Gastrocnemius medialis (tissue), 4 donors: ENCODE measurements around the gene ACSS1. TPM values are rescaled to one million over a fixed set of nuclear protein-coding genes. Genes with fewer than 3 reads are reported as not detected.

ENCODE experiments used
- ATAC-seq, 2 donors: fragments of 150-250 bp; one replicate each; pipeline ENCODE4 v1.9.1; 2016
- DNase-seq, 2 donors: peaks; one replicate each; pipeline ENCODE4 v3.0.0-alpha.2; 2019
- H3K27ac ChIP-seq, 4 donors: fragments of 200-600 bp; sonication (generic); 1 replicate in 1 of 4; 2 replicates in 3 of 4; pipeline ENCODE4 v1.5.1; 2016 to 2018; ENCODE audit warnings: mild to moderate bottlenecking in 2 of 4, moderate library complexity in 1 of 4
- H3K27me3 ChIP-seq, 3 donors: fragments of 200-600 bp; sonication (generic) in 2 of 3; 1 replicate in 1 of 3; 2 replicates in 2 of 3; pipeline versions ENCODE4 v1.5.1 to v1.6.0; 2016 to 2019; ENCODE audit warnings: mild to moderate bottlenecking in 1 of 3, moderate library complexity in 1 of 3
- H3K36me3 ChIP-seq, 2 donors: fragments of 200-600 bp; sonication (generic) in 1 of 2; one replicate each; pipeline ENCODE4 v1.5.1; 2017 to 2018
- H3K4me1 ChIP-seq, 2 donors: fragments of 200-600 bp; sonication (generic) in 1 of 2; one replicate each; pipeline ENCODE4 v1.5.1; 2016 to 2017; ENCODE audit warnings: mild to moderate bottlenecking in 2 of 2
- H3K4me3 ChIP-seq, 4 donors: fragments of 200-600 bp; sonication (generic) in 3 of 4; 1 replicate in 1 of 4; 2 replicates in 3 of 4; pipeline ENCODE4 v1.5.1; 2016 to 2019; ENCODE audit warnings: mild to moderate bottlenecking in 2 of 4
- H3K9me3 ChIP-seq, 3 donors: fragments of 200-600 bp; sonication (generic) in 2 of 3; 1 replicate in 1 of 3; 2 replicates in 2 of 3; pipeline ENCODE4 v1.5.1; 2016 to 2019
- POLR2A ChIP-seq, 2 donors: fragments of 450-650 bp; IDR thresholded peaks; one replicate each; pipeline ENCODE4 v1.6.1; 2017; ENCODE audit warnings: antibody characterized with exemption in 2 of 2, mild to moderate bottlenecking in 2 of 2, moderate library complexity in 2 of 2
- in situ Hi-C, 4 donors: fragments of 200-750 bp; cut with MboI; loops; one replicate each; pipeline versions ENCODE4 v1.15.0 to v1.8.0; 2017; ENCODE audit warnings: low sequenced_read_pairs in 4 of 4
- intact Hi-C: fragments of 100-400 bp; cut with DNase I; formaldehyde crosslinking; loops from one replicate; pipeline ENCODE4 v1.15.1; 2023; ENCODE audit warnings: low total_unique reads
- total RNA-seq, 4 donors: library from RNA; depleted of rRNA; stranded (reverse); fragments of >200 nt; gene quantifications; one replicate each; pipeline versions ENCODE4 v1.1.0 to v1.2.3, GENCODE V29; 2016
- TF ChIP-seq, protein P1 (sequence below), 5 experiments: fragments of 450-650 bp in 3 of 5; fragments of 200-600 bp in 2 of 5; sonication (generic) in 2 of 5; IDR thresholded peaks in 4 of 5; conservative IDR thresholded peaks in 1 of 5; 1 replicate in 4 of 5; 2 replicates in 1 of 5; pipeline ENCODE4 v1.5.1; 2016 to 2019; ENCODE audit warnings: antibody characterized with exemption in 5 of 5, mild to moderate bottlenecking in 3 of 5, moderate library complexity in 3 of 5

ACSS1 gene
- total RNA-seq: 10 to 100 TPM; 11.4 to 84.6 (median 11.8) TPM

- ATAC-seq (peak; percentile 33 to 38), DNase-seq (no peak)
- Histone ChIP-seq H3K4me1 (peaks cover 36 to 47% of the 10 kb centered on the region in 2 donors), H3K4me3 (peak within 1 kb of the TSS; percentile 72 to 93 (median 80)), H3K27ac (peak within 1 kb of the TSS; percentile 87 to 95 (median 94)), H3K9me3 (no peaks in the 10 kb centered on the region), H3K36me3 (no peaks in the 10 kb centered on the region), H3K27me3 (no peaks in the 10 kb centered on the region)
- intact Hi-C loops (no loop called here), in situ Hi-C loops (loop anchor here in 3 of 4 donors (25.0 kb wide), 3 partner anchors 129 to 1421 kb away; partner anchors contain the start of genes CST3 (in 2 of the 3), ENTPD6 (in 1 of the 3) and ZNF337 (in 1 of the 3))
- no peak for TF ChIP-seq POLR2A (IDR thresholded peaks at IDR 0.05)
- TF ChIP-seq, protein P1, sequence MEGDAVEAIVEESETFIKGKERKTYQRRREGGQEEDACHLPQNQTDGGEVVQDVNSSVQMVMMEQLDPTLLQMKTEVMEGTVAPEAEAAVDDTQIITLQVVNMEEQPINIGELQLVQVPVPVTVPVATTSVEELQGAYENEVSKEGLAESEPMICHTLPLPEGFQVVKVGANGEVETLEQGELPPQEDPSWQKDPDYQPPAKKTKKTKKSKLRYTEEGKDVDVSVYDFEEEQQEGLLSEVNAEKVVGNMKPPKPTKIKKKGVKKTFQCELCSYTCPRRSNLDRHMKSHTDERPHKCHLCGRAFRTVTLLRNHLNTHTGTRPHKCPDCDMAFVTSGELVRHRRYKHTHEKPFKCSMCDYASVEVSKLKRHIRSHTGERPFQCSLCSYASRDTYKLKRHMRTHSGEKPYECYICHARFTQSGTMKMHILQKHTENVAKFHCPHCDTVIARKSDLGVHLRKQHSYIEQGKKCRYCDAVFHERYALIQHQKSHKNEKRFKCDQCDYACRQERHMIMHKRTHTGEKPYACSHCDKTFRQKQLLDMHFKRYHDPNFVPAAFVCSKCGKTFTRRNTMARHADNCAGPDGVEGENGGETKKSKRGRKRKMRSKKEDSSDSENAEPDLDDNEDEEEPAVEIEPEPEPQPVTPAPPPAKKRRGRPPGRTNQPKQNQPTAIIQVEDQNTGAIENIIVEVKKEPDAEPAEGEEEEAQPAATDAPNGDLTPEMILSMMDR (IDR thresholded peaks at IDR 0.05 in 4 of 5, conservative IDR thresholded peaks at IDR 0.05 in 1 of 5): no peak
These were observed at the start of gene ACSS1 for GRCh38 chr20:25058051-25058846. Gene ACSS1 (minus strand): TSS chr20:25058139. CDS start chr20:25058102, 37 bp downstream.

- intact Hi-C loops: no loop called here
- no peak overlapping the region for H3K27ac ChIP-seq
- no peaks in the 10 kb centered on the region for H3K36me3 ChIP-seq
- no peaks in the 10 kb centered on the region for H3K4me1 ChIP-seq
- in situ Hi-C loops: no loop called here
- no peaks in the 10 kb centered on the region for H3K27me3 ChIP-seq
- DNase-seq: no peak
- ATAC-seq: no peak
- H3K9me3 ChIP-seq: no peaks in the 10 kb centered on the region
- H3K4me3 ChIP-seq: no peak overlapping the region
- TF ChIP-seq, protein P1 (IDR thresholded peaks at IDR 0.05 in 4 of 5, conservative IDR thresholded peaks at IDR 0.05 in 1 of 5): no peak
These were observed 45.6 kb upstream of the ACSS1 start for GRCh38 chr20:25103526-25103925.

GRCh38 chr20:25100914-25101313 lies 43.0 kb upstream of the ACSS1 start:
- in situ Hi-C loops (no loop called here), intact Hi-C loops (no loop called here)
- DNase-seq (no peak), ATAC-seq (peak in 1 of 2 donors; percentile 36)
- TF ChIP-seq POLR2A (IDR thresholded peaks at IDR 0.05): no peak
- TF ChIP-seq, protein P1 (IDR thresholded peaks at IDR 0.05 in 4 of 5, conservative IDR thresholded peaks at IDR 0.05 in 1 of 5): no peak
- H3K27me3 ChIP-seq: no peaks in the 10 kb centered on the region
- no peaks in the 10 kb centered on the region for H3K9me3 ChIP-seq
- no peak overlapping the region for H3K4me3 ChIP-seq
- H3K36me3 ChIP-seq: no peaks in the 10 kb centered on the region
- no peaks in the 10 kb centered on the region for H3K4me1 ChIP-seq
- H3K27ac ChIP-seq: no peak overlapping the region

DNA sequence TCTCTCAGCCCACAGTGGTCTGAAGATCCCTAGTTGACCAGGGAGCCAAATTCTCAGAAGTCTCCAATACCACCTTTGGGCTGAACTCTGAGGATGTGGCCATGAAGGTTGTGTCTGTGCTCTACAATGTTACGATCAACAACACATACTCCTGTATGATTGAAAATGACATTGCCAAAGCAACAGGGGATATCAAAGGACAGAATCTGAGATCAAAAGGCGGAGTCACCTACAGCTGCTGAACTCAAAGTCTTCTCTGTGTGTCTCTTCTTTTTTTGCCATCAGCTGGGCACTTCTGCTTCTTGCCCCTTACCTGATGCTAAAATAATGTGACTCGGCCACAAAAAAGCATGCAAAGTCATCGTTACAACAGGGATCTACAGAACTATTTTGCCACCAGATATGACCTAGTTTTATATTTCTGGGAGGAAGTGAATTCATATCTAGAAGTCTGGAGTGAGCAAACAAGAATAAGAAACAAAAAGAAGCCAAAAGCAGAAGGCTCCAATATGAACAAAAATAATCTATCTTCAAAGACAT lies 41.7 kb upstream of the ACSS1 start:
- no peak for TF ChIP-seq POLR2A (IDR thresholded peaks at IDR 0.05)
- TF ChIP-seq, protein P1 (IDR thresholded peaks at IDR 0.05 in 4 of 5, conservative IDR thresholded peaks at IDR 0.05 in 1 of 5): no peak
- Histone ChIP-seq H3K4me3 (no peak overlapping the region), H3K36me3 (no peaks in the 10 kb centered on the region), H3K9me3 (no peaks in the 10 kb centered on the region), H3K27me3 (no peaks in the 10 kb centered on the region), H3K4me1 (no peaks in the 10 kb centered on the region), H3K27ac (no peak overlapping the region)
- intact Hi-C loops (no loop called here), in situ Hi-C loops (no loop called here)
- ATAC-seq (no peak), DNase-seq (no peak)
